HG03571 (cell line): ENCODE measurements around the gene SPEF2.
"Not testable (repeated sequence)": the region's sequence is repeated elsewhere in the genome, so short reads cannot be mapped to it uniquely, and the experiment has no call there.

Source experiments
- ATAC-seq: cut with Tn5 transposase; IDR thresholded peaks from one replicate; pipeline ENCODE4 v1.9.1; 2021; ENCODE audit not compliant: unreplicated experiment

The SPEF2 gene

DNA sequence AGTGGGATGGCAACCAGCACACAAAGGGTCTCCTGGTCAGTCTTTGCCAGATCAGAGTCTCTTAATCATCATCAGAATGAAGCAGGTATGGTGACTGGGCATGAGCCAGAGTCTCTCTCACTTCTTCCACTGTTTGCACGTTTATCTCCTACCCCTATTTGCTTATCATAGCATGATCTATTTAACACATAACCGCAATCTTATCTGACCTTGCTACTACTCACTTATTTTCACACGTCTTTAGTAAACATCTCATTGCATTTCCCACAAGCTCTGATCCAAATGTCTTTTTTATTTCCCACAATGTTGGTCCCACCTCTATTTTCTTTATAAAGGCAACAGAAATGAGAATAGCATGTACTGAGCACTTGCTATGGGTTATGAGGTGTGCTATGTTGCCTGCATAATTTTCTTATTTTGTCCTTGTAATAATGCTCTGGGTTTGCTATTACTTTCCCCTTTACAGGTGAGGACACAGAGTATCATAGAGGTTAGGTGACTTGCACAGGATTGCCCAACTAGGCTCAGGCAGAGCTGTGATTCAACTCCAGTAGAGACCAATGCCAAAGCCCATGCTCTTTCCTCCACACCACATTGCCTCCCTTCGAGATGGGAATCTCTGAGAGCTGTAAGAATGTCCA lies 199.3 kb downstream of the SPEF2 start:
- no peak for ATAC-seq

- no peak for ATAC-seq
Measured at GRCh38 chr5:35819026-35819425, 201.4 kb downstream of the SPEF2 start.

- ATAC-seq = no peak
Measured at GRCh38 chr5:35819668-35820067, 202.0 kb downstream of the SPEF2 start.

GRCh38 chr5:35820735-35821134 lies 203.1 kb downstream of the SPEF2 start:
- ATAC-seq = no peak

- no peak for ATAC-seq
Measured at GRCh38 chr5:35821513-35821912, 203.8 kb downstream of the SPEF2 start.

GRCh38 chr5:35822511-35822910 lies 204.8 kb downstream of the SPEF2 start:
- ATAC-seq = no peak

GRCh38 chr5:35823347-35824098 lies 205.9 kb downstream of the SPEF2 start:
- no peak for ATAC-seq

- no peak for ATAC-seq
Measured at GRCh38 chr5:35826056-35826455, 208.4 kb downstream of the SPEF2 start.

- no peak for ATAC-seq
Measured at GRCh38 chr5:35826554-35826953, 208.9 kb downstream of the SPEF2 start.

DNA sequence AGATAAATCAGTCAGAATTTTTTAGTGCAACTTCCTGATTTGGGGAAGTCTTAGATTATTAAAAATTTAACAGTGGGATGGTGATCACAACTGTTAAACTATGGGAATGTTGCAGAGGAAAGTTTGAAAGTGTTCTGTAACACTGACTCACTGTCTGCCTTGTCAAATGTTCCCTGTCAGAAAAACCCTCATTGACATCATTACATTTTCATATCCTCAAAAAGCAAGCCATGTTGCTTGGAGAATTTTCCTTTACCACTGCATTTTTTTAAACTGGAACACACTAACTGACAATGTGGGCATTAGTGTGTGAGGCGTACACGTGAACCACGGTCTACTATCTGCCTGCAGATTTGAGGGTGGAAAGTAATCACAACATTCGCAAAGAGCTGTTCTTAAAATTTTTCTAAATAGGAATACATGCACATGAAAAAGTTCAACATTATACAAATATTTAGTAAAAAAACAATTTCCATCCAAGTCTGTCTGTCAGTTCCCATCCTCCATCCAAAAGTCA lies 210.5 kb downstream of the SPEF2 start:
- ATAC-seq = no peak

DNA sequence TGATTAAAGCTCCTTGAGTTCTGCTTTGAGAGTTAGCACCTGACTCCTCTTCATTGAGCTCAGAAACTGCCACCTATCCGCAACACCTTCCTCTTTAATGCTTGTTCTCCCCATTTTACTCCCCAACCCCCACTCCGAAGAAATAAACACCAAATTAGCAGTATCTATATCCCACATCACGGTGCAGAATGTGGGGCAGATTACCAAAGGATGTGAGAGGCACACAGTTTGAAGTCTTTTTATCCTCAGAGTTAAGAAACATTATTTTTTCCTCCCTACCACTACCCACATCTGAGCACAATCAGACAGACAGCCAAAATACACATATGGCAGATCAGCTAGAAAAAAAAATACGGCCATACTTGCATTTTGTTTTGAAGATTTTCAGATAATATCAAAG lies 212.9 kb downstream of the SPEF2 start:
- ATAC-seq = no peak

DNA sequence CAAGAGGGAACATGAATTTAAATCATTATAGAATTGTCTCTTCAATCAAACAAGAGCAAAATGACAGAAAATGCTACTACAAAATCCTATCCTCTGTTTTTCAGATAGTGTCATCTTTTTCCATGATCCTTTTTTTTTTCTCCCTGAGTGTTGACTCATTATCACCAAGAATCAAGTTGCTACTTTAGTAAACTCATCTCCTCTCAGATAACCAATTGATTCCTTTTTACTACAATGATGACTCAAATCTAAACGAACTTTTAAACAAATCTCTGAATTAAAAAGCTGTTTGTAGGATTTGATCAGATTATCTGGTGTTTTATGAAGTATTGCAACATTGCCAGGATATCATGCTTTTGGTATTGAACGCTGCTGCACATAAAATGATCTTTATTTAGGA lies 215.1 kb downstream of the SPEF2 start:
- ATAC-seq = no peak

DNA sequence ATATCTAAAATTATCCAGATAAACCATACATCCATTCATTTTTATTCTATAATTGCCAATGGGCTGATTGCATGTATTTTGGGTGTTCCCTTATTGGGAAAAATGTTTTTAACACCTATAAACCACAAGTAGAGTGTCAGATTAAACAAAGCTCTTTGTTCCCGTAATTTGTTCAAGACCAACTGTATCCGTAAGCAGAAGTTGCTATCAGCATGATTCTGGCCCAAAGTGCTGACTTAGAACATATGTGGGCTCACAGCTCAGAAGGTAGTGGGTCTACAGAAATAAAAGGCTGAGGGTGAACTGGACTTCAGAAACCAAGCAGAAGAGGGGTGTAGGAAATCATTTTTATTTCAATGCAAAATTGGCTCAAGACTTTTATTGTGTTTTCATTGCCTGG lies 215.6 kb downstream of the SPEF2 start:
- ATAC-seq = no peak

- ATAC-seq = no peak
Measured at GRCh38 chr5:35835796-35836742, 218.4 kb downstream of the SPEF2 start.

DNA sequence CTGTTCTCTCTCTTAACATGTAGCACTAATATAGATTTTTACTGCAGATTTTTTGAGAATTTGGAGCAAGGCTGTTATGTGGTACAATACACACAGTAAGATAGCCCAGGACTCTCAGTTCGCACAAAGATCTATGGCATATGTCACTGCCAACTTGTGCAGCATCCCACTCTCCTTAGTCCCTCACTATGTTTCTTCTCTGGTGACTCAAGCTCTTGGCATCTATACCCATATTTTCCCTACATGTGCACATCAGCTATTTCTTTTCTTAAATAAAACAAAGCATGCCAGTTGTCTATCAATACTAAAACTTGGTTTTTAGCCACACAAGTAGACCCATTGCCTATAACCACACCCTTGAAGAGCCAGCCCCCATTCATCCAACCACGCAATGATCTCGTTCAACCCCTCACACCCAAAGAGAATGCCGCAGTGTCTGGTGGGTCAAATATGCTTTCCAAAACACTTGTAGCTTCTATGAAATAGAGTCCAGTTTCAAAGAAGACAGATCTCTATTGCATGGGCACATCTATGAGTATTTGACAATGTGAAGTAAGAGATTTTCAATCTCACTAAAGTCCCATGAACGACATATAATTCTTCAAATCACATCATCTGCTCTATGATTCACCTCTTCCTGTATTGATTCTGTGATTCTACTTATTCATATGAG lies 220.8 kb downstream of the SPEF2 start:
- ATAC-seq = no peak

DNA sequence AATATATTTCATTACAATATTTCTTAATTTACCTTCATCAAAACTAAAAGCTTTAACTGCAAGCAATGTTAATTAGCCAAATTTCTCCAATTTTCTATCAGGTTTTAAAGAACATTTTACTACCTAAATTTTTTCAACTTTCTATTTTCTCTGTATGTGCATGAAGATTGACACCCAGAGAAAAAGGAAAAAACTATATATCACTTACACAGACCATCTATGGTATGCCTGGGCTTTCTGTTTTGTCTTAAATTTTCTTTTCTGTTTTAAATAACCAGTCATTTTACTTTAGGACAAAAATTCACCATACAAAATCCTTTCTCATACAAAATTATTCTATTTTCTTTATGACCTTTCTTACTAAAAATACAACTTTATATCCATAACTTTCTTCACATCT lies 225.2 kb downstream of the SPEF2 start:
- no peak for ATAC-seq

GRCh38 chr5:35845508-35845907 lies 227.8 kb downstream of the SPEF2 start:
- ATAC-seq = not testable (repeated sequence)

GRCh38 chr5:35847491-35847890 lies 229.8 kb downstream of the SPEF2 start:
- ATAC-seq = no peak

GRCh38 chr5:35847961-35848360 lies 230.3 kb downstream of the SPEF2 start:
- no peak for ATAC-seq

DNA sequence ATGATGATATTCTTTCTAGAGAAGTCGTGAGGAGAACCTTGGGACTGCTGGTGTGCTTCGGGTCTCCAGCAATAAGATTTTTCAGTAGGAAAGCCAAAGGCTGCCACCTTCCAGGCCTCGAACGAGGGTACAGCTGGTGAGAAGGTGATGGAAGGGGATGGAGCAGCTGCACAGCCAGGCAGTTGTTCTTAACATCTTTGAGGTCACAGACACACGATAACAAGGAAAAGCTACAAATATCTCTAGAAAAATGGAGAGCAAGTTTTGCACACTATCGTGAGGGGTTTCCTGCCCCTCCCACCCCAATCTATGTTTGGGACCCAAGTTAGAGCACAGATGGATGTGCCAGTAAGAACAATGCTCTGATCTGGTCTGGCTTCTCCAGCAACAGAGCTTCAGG lies 232.2 kb downstream of the SPEF2 start:
- no peak for ATAC-seq
